H1 (cell line): ENCODE data around the gene POPDC3. TPM values are rescaled to one million over a fixed set of nuclear protein-coding genes. Genes with fewer than 3 reads are reported as not detected.

Experiments
- CTCF ChIA-PET: fragments of 300-600 bp; sonication (Branson Sonifier 250); formaldehyde crosslinking; loops from one replicate; lab custom pipeline; 2021; ENCODE audit not compliant: partially characterized antibody; lab: Charles Lee
- POLR2A ChIA-PET: fragments of 300-600 bp; sonication (Branson Sonifier 250); formaldehyde crosslinking; loops from one replicate; lab custom pipeline; 2021; ENCODE audit warnings: inconsistent platforms; ENCODE audit not compliant: partially characterized antibody; lab: Charles Lee
- DNase-seq, 2 experiments: peaks; one replicate each; pipeline versions ENCODE4 v3.0.0 to v3.0.0-alpha.2; 2010 to 2022; ENCODE audit warnings: low spot score in 2 of 2, low read depth in 1 of 2, mixed read lengths in 1 of 2
- FAIRE-seq: peaks from 2 replicates; lab custom pipeline; 2011; peaks lifted over from hg19 to GRCh38; lab: Jason Lieb, UNC
- H2AFZ ChIP-seq: 2 replicates; pipeline ENCODE4 v1.8.1; 2012; ENCODE audit warnings: low read length, inconsistent platforms
- H2AK5ac ChIP-seq: 2 replicates; pipeline ENCODE4 v1.6.1; 2013; ENCODE audit warnings: low read depth, low read length
- H2BK120ac ChIP-seq: replicated peaks from 2 replicates; pipeline ENCODE3; 2013; ENCODE audit warnings: low read depth, low read length, inconsistent platforms
- H2BK12ac ChIP-seq: 2 replicates; pipeline ENCODE4 v1.6.1; 2013; ENCODE audit warnings: low read depth, low read length
- H2BK15ac ChIP-seq: 2 replicates; pipeline ENCODE4 v1.6.1; 2013; ENCODE audit warnings: low read length
- H2BK20ac ChIP-seq: 2 replicates; pipeline ENCODE4 v1.6.1; 2013; ENCODE audit warnings: low read length
- H2BK5ac ChIP-seq: 2 replicates; pipeline ENCODE4 v1.6.1; 2013; ENCODE audit warnings: low read depth, low read length
- H3K14ac ChIP-seq: 2 replicates; pipeline ENCODE4 v1.6.1; 2013; ENCODE audit warnings: inconsistent platforms; ENCODE audit not compliant: insufficient read length
- H3K18ac ChIP-seq: 2 replicates; pipeline ENCODE4 v1.6.1; 2013; ENCODE audit warnings: low read length; ENCODE audit errors: extremely low read depth
- H3K23ac ChIP-seq: 2 replicates; pipeline ENCODE4 v1.6.1; 2013; ENCODE audit warnings: inconsistent platforms; ENCODE audit not compliant: insufficient read length
- H3K23me2 ChIP-seq: 2 replicates; pipeline ENCODE4 v1.6.1; 2013; ENCODE audit warnings: low read depth, low read length
- H3K27ac ChIP-seq: 2 replicates; pipeline ENCODE4 v1.6.1; 2011; ENCODE audit warnings: low read depth, low read length, inconsistent platforms
- H3K27me3 ChIP-seq, 4 experiments: replicated peaks in 1 of 4; 1 replicate in 1 of 4; 2 replicates in 3 of 4; pipeline versions ENCODE4 v1.6.1 to v1.8.1; 2011 to 2013; ENCODE audit warnings: low read length in 3 of 4, mild to moderate bottlenecking in 3 of 4, inconsistent platforms in 2 of 4, mixed read lengths in 2 of 4, moderate library complexity in 1 of 4; ENCODE audit not compliant: control insufficient read depth in 3 of 4, insufficient read depth in 3 of 4; ENCODE audit errors: extremely low read depth in 1 of 4
- H3K36me3 ChIP-seq, 4 experiments: 2 replicates each; pipeline versions ENCODE4 v1.6.1 to v1.8.1; 2011 to 2013; ENCODE audit warnings: mild to moderate bottlenecking in 4 of 4, low read length in 3 of 4, moderate library complexity in 2 of 4, control low read depth in 1 of 4, inconsistent platforms in 1 of 4; ENCODE audit not compliant: insufficient read depth in 4 of 4, control insufficient read depth in 2 of 4
- H3K4ac ChIP-seq: replicated peaks from 2 replicates; pipeline ENCODE3; 2013; ENCODE audit warnings: low read length, low read depth, mixed read lengths, inconsistent platforms; ENCODE audit not compliant: insufficient read length
- H3K4me1 ChIP-seq, 4 experiments: replicated peaks in 1 of 4; 1 replicate in 1 of 4; 2 replicates in 3 of 4; pipeline versions ENCODE4 v1.6.1 to v1.8.1; 2011 to 2013; ENCODE audit warnings: low read length in 3 of 4, inconsistent platforms in 2 of 4, mixed read lengths in 1 of 4; ENCODE audit not compliant: insufficient read depth in 4 of 4, control insufficient read depth in 3 of 4
- H3K4me2 ChIP-seq, 2 experiments: 2 replicates each; pipeline versions ENCODE4 v1.6.1 to v1.8.1; 2011 to 2013; ENCODE audit warnings: low read depth in 2 of 2, low read length in 2 of 2, control low read depth in 1 of 2, inconsistent platforms in 1 of 2, mild to moderate bottlenecking in 1 of 2; ENCODE audit not compliant: insufficient read depth in 1 of 2
- H3K4me3 ChIP-seq, 4 experiments: fragments of 200-600, 300-600 bp in 1 of 4; sonication (generic), shearing (Covaris generic), sonication (Bioruptor Twin) in 1 of 4; 2 replicates each; pipeline versions ENCODE4 v1.5.1 to v1.8.1; 2011 to 2016; ENCODE audit warnings: low read length in 4 of 4, low read depth in 3 of 4, control low read depth in 2 of 4, inconsistent platforms in 2 of 4, mild to moderate bottlenecking in 2 of 4, mixed read lengths in 1 of 4, moderate library complexity in 1 of 4; ENCODE audit not compliant: insufficient read depth in 2 of 4; ENCODE audit errors: extremely low read depth in 1 of 4
- H3K56ac ChIP-seq: replicated peaks from 2 replicates; pipeline ENCODE3; 2013; ENCODE audit warnings: low read depth, mild to moderate bottlenecking, mixed read lengths, low read length, inconsistent platforms; ENCODE audit not compliant: insufficient read length
- H3K79me1 ChIP-seq: 2 replicates; pipeline ENCODE4 v1.6.1; 2013; ENCODE audit warnings: low read depth, low read length, control low read depth
- H3K79me2 ChIP-seq, 2 experiments: 2 replicates each; pipeline versions ENCODE4 v1.6.1 to v1.8.1; 2012 to 2013; ENCODE audit warnings: low read length in 2 of 2, mild to moderate bottlenecking in 2 of 2, inconsistent platforms in 1 of 2; ENCODE audit not compliant: insufficient read depth in 2 of 2, control insufficient read depth in 1 of 2
- H3K9ac ChIP-seq, 4 experiments: replicated peaks in 1 of 4; 1 replicate in 1 of 4; 2 replicates in 3 of 4; pipeline versions ENCODE4 v1.6.1 to v1.8.1; 2011 to 2013; ENCODE audit warnings: low read depth in 3 of 4, low read length in 3 of 4, control low read depth in 2 of 4, mild to moderate bottlenecking in 2 of 4, moderate library complexity in 2 of 4, inconsistent platforms in 1 of 4; ENCODE audit errors: extremely low read depth in 1 of 4
- H3K9me3 ChIP-seq, 2 experiments: 2 replicates each; pipeline versions ENCODE4 v1.6.1 to v1.8.1; 2012 to 2013; ENCODE audit warnings: mild to moderate bottlenecking in 2 of 2, moderate library complexity in 2 of 2, control low read depth in 1 of 2, inconsistent platforms in 1 of 2, low read depth in 1 of 2, low read length in 1 of 2, mixed read lengths in 1 of 2; ENCODE audit not compliant: insufficient read depth in 2 of 2
- H4K20me1 ChIP-seq, 2 experiments: replicated peaks in 1 of 2; 2 replicates each; pipeline versions ENCODE3 to v1.8.1; 2011 to 2013; ENCODE audit warnings: inconsistent platforms in 2 of 2, low read length in 2 of 2, mild to moderate bottlenecking in 1 of 2; ENCODE audit not compliant: insufficient read depth in 2 of 2, control insufficient read depth in 1 of 2
- H4K5ac ChIP-seq: 2 replicates; pipeline ENCODE4 v1.6.1; 2013; ENCODE audit warnings: low read length, low read depth, mixed read lengths, inconsistent platforms; ENCODE audit not compliant: insufficient read length
- H4K8ac ChIP-seq: 2 replicates; pipeline ENCODE4 v1.8.0; 2013; ENCODE audit warnings: mild to moderate bottlenecking, moderate library complexity, low read length, inconsistent platforms; ENCODE audit not compliant: insufficient read depth; ENCODE audit errors: extremely low read depth
- H4K91ac ChIP-seq: replicated peaks from 2 replicates; pipeline ENCODE3; 2013; ENCODE audit warnings: low read length, mixed read lengths, inconsistent platforms; ENCODE audit not compliant: insufficient read length
- CHD2 ChIP-seq: IDR thresholded peaks from 2 replicates; pipeline ENCODE4 v1.6.1; 2012; ENCODE audit warnings: low read length, improper control_type of control experiment
- EGR1 ChIP-seq: IDR thresholded peaks from 2 replicates; pipeline ENCODE4 v1.6.1; 2011; ENCODE audit warnings: low read depth, low read length, borderline replicate concordance
- KDM1A ChIP-seq: fragments of 200-600, 300-600 bp; sonication (generic); IDR thresholded peaks from 2 replicates; pipeline ENCODE4 v1.7.1; 2016; ENCODE audit warnings: mild to moderate bottlenecking, low read length, borderline replicate concordance
- SAP30 ChIP-seq: fragments of 300-600 bp; sonication (generic); IDR thresholded peaks from 2 replicates; pipeline ENCODE4 v1.7.1; 2012; ENCODE audit warnings: low read length, moderate library complexity, mild to moderate bottlenecking, inconsistent platforms; ENCODE audit not compliant: insufficient read depth, insufficient replicate concordance
- SIRT6 ChIP-seq: IDR thresholded peaks from one replicate; pipeline ENCODE4 v1.7.1; 2012; ENCODE audit warnings: low read length, inconsistent platforms
- SUZ12 ChIP-seq: fragments of 200-600 bp; sonication (generic); IDR thresholded peaks from 2 replicates; pipeline ENCODE4 v1.6.1; 2012; ENCODE audit warnings: mild to moderate bottlenecking, inconsistent platforms, low read length, moderate library complexity, mixed read lengths
- WGBS, 2 experiments: shearing (Covaris generic) in 1 of 2; methylation state at CpG; one replicate each; pipeline versions ENCODE4 v1.1.6 to v1.1.7; 2013 to 2015; ENCODE audit warnings: low lambda C conversion rate in 2 of 2, mixed read lengths in 2 of 2, inconsistent platforms in 1 of 2, low coverage in 1 of 2, missing lambda C conversion rate in 1 of 2; ENCODE audit not compliant: insufficient replicate concordance in 2 of 2, insufficient coverage in 1 of 2, insufficient read length in 1 of 2; ENCODE audit errors: extremely low coverage in 1 of 2, missing lambda C conversion rate in 1 of 2; 5-methylcytosine and 5-hydroxymethylcytosine counted together
- polyA plus RNA-seq, 7 experiments: library from polyadenylated mRNA; depleted of rRNA in 3 of 7; stranded (reverse) in 5 of 7; unstranded in 2 of 7; fragments of >200 nt in 5 of 7; fragments of 200-250 nt in 2 of 7; gene quantifications; 1 replicate in 5 of 7; 2 replicates in 1 of 7; 4 replicates in 1 of 7; pipeline versions ENCODE4 v1.2.1 to v1.2.3, GENCODE V29; 2011 to 2013; ENCODE audit warnings: missing spikeins in 2 of 7, mixed read lengths in 2 of 7
- total RNA-seq: library from RNA; stranded (reverse); fragmentation: NEBNext Ultra II Directional; extraction: Animal tissue kit (Norgen Biotek cat#: 25700); gene quantifications from 2 replicates; pipeline ENCODE4 v1.2.1, GENCODE V29; 2021

Gene POPDC3
- total and polyA plus RNA-seq, 2 of the 8 experiments (the other 6 are each of a cell fraction or from before 2014, with no cell fraction given), result 3.7 to 6.5 TPM

GRCh38 chr6:105227295-105227767 lies 47.5 kb upstream of the POPDC3 start:
- Histone ChIP-seq H2BK20ac (no peak overlapping the region), H2AK5ac (no peak overlapping the region), H3K4me2 (no peak overlapping the region), H3K4ac (no peak overlapping the region), H2BK5ac (no peak overlapping the region), H3K36me3 (no peaks in the 10 kb centered on the region), H2BK120ac (no peak overlapping the region), H3K9ac (no peak overlapping the region), H3K14ac (no peak overlapping the region), H3K56ac (no peak overlapping the region), H4K5ac (no peak overlapping the region), H3K27me3 (no peaks in the 10 kb centered on the region), H3K4me3 (no peak overlapping the region), H3K79me2 (no peaks in the 10 kb centered on the region), H3K18ac (no peak overlapping the region), H3K23ac (no peak overlapping the region), H4K20me1 (no peaks in the 10 kb centered on the region), H3K27ac (no peak overlapping the region), H3K4me1 (no peaks in the 10 kb centered on the region), H2BK12ac (no peak overlapping the region), H4K91ac (no peak overlapping the region), H2AFZ (no peak overlapping the region), H3K9me3 (no peaks in the 10 kb centered on the region), H4K8ac (no peak overlapping the region), H3K79me1 (no peaks in the 10 kb centered on the region), H2BK15ac (no peak overlapping the region), H3K23me2 (no peaks in the 10 kb centered on the region)
- WGBS, 2 experiments, result 93% methylated on average over 3 of the region's 3 CpGs; no CpG with 5 or more reads in 1 of the 2 experiments
- FAIRE-seq, result no peak
- ChIA-PET CTCF (interaction anchor here (0.7 to 0.8 kb wide), 2 partner anchors 47 to 544 kb away, joined by 3 read pairs; no protein-coding TSS in a partner anchor), POLR2A (no interaction called here)
- TF ChIP-seq CHD2, result no peak
- TF ChIP-seq EGR1, result no peak
- no peak for TF ChIP-seq SAP30
- no peak for TF ChIP-seq SIRT6
- TF ChIP-seq KDM1A, result no peak
- no peak for TF ChIP-seq SUZ12
- no peak for DNase-seq
